C4-2B (cell line): Measurements from ENCODE around the gene SPC24.

Source experiments
- ZFX ChIP-seq: fragments of 450-650 bp; IDR thresholded peaks from 2 replicates; pipeline ENCODE4 v1.6.1; 2017
- TF ChIP-seq, protein P1 (sequence below): fragments of 450-650 bp; conservative IDR thresholded peaks from 2 replicates; pipeline ENCODE4 v1.5.1; 2017; ENCODE audit warnings: mild to moderate bottlenecking

DNA sequence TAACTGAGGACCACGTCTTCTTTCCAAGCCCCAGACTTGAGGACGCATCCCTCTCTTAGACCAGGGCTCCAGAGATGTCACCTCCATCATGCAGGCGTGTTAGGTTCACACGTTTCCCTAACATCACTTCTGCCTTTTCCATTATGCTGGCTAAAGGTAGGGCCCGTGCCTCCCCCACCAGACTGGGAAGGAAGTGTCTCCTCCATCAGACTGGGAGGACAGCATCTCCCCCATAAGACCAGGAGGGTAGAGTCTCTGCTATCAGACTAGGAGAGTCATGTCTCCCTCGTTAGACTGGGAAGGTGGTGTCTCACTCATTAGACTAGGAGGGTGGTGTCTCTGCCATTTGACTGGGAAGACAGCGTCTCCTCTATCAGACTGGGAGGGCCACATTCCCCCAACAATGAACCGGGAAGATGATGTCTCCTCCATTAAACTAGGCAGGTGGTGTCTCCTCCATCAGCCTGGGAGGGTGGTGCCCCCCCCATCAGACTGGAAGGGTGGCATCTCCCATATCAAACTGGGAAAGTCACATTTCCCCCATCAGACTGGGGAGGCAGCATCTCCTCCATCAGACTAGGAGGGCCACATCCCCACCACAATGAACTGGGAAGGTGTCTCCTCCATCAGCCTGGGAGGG is 18.1 kb upstream of the SPC24 start:
- TF ChIP-seq, protein P1, sequence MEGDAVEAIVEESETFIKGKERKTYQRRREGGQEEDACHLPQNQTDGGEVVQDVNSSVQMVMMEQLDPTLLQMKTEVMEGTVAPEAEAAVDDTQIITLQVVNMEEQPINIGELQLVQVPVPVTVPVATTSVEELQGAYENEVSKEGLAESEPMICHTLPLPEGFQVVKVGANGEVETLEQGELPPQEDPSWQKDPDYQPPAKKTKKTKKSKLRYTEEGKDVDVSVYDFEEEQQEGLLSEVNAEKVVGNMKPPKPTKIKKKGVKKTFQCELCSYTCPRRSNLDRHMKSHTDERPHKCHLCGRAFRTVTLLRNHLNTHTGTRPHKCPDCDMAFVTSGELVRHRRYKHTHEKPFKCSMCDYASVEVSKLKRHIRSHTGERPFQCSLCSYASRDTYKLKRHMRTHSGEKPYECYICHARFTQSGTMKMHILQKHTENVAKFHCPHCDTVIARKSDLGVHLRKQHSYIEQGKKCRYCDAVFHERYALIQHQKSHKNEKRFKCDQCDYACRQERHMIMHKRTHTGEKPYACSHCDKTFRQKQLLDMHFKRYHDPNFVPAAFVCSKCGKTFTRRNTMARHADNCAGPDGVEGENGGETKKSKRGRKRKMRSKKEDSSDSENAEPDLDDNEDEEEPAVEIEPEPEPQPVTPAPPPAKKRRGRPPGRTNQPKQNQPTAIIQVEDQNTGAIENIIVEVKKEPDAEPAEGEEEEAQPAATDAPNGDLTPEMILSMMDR = no peak
- no peak for TF ChIP-seq ZFX
